ENCODE data around the gene CDADC1.
"Not testable (repeated sequence)": the region's sequence is repeated elsewhere in the genome, so short reads cannot be mapped to it uniquely, and the experiment has no call there.

Gene CDADC1

DNA sequence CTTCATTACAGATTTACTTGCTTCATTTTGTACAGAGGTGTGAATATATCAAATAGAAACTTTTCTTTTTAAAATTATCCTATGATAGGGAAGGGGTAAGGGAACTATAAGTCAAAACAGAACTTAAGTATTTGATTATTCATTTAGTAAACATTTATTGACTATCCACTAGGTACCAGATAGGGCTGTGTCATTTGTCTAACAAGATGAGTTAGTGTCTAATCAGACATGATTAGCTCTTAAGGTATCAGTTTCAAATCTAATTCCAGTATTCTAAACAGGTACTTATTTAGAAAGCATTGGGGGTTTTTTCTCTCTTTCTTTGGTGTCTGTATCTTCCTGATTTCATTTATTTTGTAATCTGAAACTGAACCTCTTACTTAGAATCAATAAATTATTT is 32.2 kb downstream of the CDADC1 start:
- Histone ChIP-seq H3K4me3 (ENCODE audit: severe bottlenecking) (no peak overlapping the region), H3K36me3 (ENCODE audit: low read depth) (no peaks in the 10 kb centered on the region), H3K27ac (ENCODE audit: poor library complexity, severe bottlenecking) (no peak overlapping the region), H3K27me3 (ENCODE audit: insufficient read depth, poor library complexity, severe bottlenecking) (no peaks in the 10 kb centered on the region), H3K4me1 (ENCODE audit: insufficient read depth, poor library complexity, severe bottlenecking) (no peaks in the 10 kb centered on the region), H3K9me3 (ENCODE audit: severe bottlenecking) (no peaks in the 10 kb centered on the region)
- no peak for DNase-seq (ENCODE audit: low spot score)
- TF ChIP-seq, protein P1, sequence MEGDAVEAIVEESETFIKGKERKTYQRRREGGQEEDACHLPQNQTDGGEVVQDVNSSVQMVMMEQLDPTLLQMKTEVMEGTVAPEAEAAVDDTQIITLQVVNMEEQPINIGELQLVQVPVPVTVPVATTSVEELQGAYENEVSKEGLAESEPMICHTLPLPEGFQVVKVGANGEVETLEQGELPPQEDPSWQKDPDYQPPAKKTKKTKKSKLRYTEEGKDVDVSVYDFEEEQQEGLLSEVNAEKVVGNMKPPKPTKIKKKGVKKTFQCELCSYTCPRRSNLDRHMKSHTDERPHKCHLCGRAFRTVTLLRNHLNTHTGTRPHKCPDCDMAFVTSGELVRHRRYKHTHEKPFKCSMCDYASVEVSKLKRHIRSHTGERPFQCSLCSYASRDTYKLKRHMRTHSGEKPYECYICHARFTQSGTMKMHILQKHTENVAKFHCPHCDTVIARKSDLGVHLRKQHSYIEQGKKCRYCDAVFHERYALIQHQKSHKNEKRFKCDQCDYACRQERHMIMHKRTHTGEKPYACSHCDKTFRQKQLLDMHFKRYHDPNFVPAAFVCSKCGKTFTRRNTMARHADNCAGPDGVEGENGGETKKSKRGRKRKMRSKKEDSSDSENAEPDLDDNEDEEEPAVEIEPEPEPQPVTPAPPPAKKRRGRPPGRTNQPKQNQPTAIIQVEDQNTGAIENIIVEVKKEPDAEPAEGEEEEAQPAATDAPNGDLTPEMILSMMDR (IDR thresholded peaks at IDR 0.05; ENCODE audit: poor library complexity, severe bottlenecking) = no peak
- no peak for ATAC-seq (ENCODE audit: low read depth)

DNA sequence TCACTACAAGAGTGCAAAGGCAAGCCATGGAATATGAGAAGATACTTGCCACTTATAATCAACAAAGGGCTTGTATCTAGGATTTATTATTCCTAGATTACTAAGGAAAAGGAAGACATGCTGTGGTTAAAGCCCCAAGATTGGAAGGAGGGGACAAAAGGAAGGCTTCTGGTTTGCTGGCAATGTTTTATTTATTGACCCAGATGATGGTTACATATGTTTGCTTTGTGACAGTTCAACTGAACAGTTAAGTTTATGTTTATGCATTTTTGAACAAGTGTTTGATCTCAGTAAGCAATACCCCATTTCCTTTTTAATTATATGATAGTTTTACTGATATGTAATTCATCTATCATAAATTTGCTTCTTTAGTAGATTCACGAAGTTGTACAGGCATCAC is 40.3 kb downstream of the CDADC1 start:
- H3K4me3 ChIP-seq (ENCODE audit: severe bottlenecking) = no peak overlapping the region
- H3K27me3 ChIP-seq (ENCODE audit: insufficient read depth, poor library complexity, severe bottlenecking) = no peaks in the 10 kb centered on the region
- ATAC-seq (ENCODE audit: low read depth) = no peak
- H3K27ac ChIP-seq (ENCODE audit: poor library complexity, severe bottlenecking) = no peak overlapping the region
- no peaks in the 10 kb centered on the region for H3K9me3 ChIP-seq (ENCODE audit: severe bottlenecking)
- no peaks in the 10 kb centered on the region for H3K36me3 ChIP-seq (ENCODE audit: low read depth)
- TF ChIP-seq, protein P1 (IDR thresholded peaks at IDR 0.05; ENCODE audit: poor library complexity, severe bottlenecking) = no peak
- H3K4me1 ChIP-seq (ENCODE audit: insufficient read depth, poor library complexity, severe bottlenecking) = no peaks in the 10 kb centered on the region
- no peak for DNase-seq (ENCODE audit: low spot score)

- H3K4me1 ChIP-seq (ENCODE audit: insufficient read depth, poor library complexity, severe bottlenecking) = no peaks in the 10 kb centered on the region
- H3K9me3 ChIP-seq (ENCODE audit: severe bottlenecking) = no peaks in the 10 kb centered on the region
- no peak for DNase-seq (ENCODE audit: low spot score)
- no peak for ATAC-seq (ENCODE audit: low read depth)
- H3K36me3 ChIP-seq (ENCODE audit: low read depth) = no peaks in the 10 kb centered on the region
- no peak overlapping the region for H3K4me3 ChIP-seq (ENCODE audit: severe bottlenecking)
- H3K27ac ChIP-seq (ENCODE audit: poor library complexity, severe bottlenecking) = no peak overlapping the region
- TF ChIP-seq, protein P1 (IDR thresholded peaks at IDR 0.05; ENCODE audit: poor library complexity, severe bottlenecking) = no peak
- no peaks in the 10 kb centered on the region for H3K27me3 ChIP-seq (ENCODE audit: insufficient read depth, poor library complexity, severe bottlenecking)
These were observed 40.7 kb downstream of the CDADC1 start for GRCh38 chr13:49288458-49288857.

DNA sequence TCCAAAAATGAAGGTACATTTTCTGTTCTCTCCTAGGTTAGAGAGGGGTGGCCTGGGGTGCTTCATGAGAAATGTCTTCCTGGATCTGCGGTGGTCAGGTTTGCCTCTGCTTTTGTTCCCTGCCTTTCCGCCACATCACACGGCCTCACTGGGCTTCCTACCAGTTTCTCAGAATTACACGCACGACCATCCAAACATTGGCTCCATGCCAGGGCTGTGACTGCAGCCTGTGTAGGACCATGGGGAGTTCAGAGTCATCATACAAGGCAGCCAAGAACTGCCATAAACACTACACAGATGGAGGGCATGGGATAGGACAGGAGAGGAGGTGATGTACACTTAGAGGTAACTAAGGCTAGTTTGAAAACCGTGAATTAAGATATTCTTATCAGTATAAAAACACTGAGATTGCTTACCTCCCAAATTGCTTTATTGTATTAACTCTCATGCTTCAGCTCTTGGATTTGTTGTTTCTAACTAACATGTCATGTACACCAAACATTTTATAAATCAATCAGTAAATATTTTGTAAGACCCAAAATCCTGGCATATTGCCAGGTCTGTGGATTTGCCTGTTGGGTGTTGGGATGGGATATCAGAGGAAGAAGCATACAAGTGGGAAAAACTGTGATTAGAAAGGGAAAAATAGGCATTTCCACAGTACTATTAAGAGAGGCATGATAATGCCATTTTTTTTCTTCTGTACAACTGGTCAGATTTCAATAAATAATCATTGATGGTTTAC is 45.2 kb downstream of the CDADC1 start:
- Histone ChIP-seq H3K4me1 (ENCODE audit: insufficient read depth, poor library complexity, severe bottlenecking) (no peaks in the 10 kb centered on the region), H3K27me3 (ENCODE audit: insufficient read depth, poor library complexity, severe bottlenecking) (no peaks in the 10 kb centered on the region), H3K27ac (ENCODE audit: poor library complexity, severe bottlenecking) (no peak overlapping the region), H3K36me3 (ENCODE audit: low read depth) (no peaks in the 10 kb centered on the region), H3K4me3 (ENCODE audit: severe bottlenecking) (no peak overlapping the region), H3K9me3 (ENCODE audit: severe bottlenecking) (no peaks in the 10 kb centered on the region)
- ATAC-seq (ENCODE audit: low read depth) (no peak), DNase-seq (ENCODE audit: low spot score) (no peak)
- TF ChIP-seq, protein P1 (IDR thresholded peaks at IDR 0.05; ENCODE audit: poor library complexity, severe bottlenecking) = no peak

DNA sequence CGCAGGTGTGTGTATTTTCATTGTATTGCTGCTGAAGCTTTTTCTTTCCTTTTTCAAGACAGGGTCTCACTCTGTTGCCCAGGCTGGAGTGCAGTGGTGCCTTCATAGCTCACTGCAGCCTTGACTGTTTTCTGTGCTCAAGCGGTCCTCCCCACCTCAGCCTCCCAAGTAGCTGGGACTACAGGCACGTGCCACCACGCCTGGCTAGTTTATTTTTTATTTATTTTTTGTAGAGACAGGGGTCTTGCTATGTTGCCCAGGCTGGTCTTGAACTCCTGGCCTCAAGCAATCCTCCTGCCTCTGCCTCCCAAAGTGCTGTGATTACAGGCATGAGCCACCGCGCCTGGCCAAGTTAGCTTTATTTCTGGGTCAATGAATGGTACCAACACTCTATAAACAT is 47.0 kb downstream of the CDADC1 start:
- not testable (repeated sequence) for H3K4me1 ChIP-seq (ENCODE audit: insufficient read depth, poor library complexity, severe bottlenecking); H3K27me3 ChIP-seq (ENCODE audit: insufficient read depth, poor library complexity, severe bottlenecking); H3K4me3 ChIP-seq (ENCODE audit: severe bottlenecking); H3K36me3 ChIP-seq (ENCODE audit: low read depth); DNase-seq (ENCODE audit: low spot score); H3K27ac ChIP-seq (ENCODE audit: poor library complexity, severe bottlenecking); H3K9me3 ChIP-seq (ENCODE audit: severe bottlenecking); ATAC-seq (ENCODE audit: low read depth)
